SU-DHL-6 (cell line): ENCODE results near the gene FAM83C.

Source experiments
- EZH2phosphoT487 ChIP-seq: fragments of 200-600 bp; sonication (generic), shearing (Covaris generic); conservative IDR thresholded peaks from 2 replicates; pipeline ENCODE4 v1.6.1; 2018; ENCODE audit warnings: mild to moderate bottlenecking, antibody characterized with exemption, low read length, moderate library complexity, mixed read lengths
- TF ChIP-seq, protein P1 (sequence below): fragments of 200-600 bp; sonication (generic); IDR thresholded peaks from one replicate; pipeline ENCODE4 v1.5.1; 2017; ENCODE audit warnings: antibody characterized with exemption, mild to moderate bottlenecking, low read length, moderate library complexity; ENCODE audit not compliant: insufficient read depth, poor library complexity, severe bottlenecking

DNA sequence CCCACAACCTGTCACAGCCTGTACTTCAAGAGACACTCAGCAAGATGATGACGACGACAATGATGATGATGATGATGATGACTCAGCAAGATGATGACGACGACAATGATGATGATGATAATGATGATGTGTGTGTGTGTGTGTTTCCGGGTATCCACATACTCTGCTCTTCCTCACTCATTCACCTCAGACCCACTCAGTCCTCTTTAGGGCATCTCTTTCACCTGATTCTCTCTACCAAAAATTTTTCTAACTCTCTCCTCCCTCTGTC lies 6.5 kb downstream of the FAM83C start:
- TF ChIP-seq, protein P1, sequence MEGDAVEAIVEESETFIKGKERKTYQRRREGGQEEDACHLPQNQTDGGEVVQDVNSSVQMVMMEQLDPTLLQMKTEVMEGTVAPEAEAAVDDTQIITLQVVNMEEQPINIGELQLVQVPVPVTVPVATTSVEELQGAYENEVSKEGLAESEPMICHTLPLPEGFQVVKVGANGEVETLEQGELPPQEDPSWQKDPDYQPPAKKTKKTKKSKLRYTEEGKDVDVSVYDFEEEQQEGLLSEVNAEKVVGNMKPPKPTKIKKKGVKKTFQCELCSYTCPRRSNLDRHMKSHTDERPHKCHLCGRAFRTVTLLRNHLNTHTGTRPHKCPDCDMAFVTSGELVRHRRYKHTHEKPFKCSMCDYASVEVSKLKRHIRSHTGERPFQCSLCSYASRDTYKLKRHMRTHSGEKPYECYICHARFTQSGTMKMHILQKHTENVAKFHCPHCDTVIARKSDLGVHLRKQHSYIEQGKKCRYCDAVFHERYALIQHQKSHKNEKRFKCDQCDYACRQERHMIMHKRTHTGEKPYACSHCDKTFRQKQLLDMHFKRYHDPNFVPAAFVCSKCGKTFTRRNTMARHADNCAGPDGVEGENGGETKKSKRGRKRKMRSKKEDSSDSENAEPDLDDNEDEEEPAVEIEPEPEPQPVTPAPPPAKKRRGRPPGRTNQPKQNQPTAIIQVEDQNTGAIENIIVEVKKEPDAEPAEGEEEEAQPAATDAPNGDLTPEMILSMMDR = no peak
- TF ChIP-seq EZH2phosphoT487 = no peak
